ENCODE data around the gene RARB. TPM values are rescaled to one million over a fixed set of nuclear protein-coding genes. Genes with fewer than 3 reads are reported as not detected.

Gene RARB
- total RNA-seq, 1 experiment from 2014 or later, result 2.4 TPM

DNA sequence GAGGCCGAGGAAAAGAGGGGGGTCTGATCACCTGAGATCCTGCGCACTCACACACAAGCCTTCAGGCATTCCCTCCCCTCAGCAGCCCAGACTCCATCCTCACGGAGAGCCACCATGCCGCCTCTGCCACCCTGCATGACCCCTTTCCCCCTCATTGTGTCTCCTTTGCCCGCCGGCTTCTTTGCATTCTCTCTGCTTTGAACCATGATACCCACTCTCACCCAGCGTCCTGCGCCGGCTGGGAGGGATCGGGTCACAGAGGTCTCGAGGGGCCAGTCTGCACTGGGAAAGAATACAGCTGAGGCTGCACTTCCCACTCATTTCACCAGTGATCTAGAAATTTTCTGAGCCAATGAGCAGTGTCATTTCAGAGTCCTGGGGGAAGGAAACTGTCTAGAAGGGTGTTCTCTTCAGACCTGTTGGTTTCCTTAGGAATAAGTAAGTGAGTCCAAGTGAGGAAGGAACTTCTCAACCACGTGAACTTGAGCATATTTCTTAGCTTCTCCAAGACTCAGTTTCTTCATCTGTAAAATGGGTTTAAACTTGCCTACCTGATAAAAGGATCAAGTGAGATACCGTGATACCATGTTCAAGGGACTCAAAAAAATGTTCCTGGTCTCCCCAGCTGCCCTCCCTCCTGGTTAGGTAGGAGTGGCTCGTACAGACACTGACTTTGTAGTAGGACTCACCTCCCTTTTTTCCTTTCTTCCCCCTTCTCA lies 139.9 kb downstream of the RARB start:
- Histone ChIP-seq H3K36me3 (no peaks in the 10 kb centered on the region), H3K27me3 (no peaks in the 10 kb centered on the region), H3K4me3 (no peak overlapping the region), H3K9me3 (no peaks in the 10 kb centered on the region)
- DNase-seq, result no peak

DNA sequence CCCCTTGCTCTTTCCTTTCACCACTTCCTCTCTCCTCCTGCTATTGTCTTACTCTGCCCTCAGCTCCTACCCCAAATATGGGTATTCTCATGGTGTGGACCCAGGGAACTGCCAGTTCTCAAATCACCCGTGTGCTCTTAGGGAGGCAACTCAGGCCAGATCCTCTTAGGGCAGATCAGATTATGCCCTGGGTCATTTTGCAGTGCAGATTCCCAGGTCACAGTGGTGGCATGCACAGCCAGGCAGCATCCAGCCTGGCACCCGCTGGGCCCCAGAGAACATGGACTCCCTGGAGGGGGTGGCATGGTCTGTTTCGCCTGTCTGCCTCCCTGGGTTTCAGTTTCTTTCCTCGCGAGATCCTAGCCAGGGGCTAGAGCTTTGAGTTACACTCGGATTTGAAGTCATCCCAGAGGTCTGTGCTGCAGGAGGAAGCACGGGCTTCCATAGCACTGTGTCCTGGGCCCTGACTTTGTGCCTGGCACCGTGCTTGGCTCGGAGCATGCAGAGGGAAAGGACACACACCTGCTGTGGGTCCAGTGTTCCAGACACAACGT lies 140.5 kb downstream of the RARB start:
- no peaks in the 10 kb centered on the region for H3K27me3 ChIP-seq
- no peak for DNase-seq
- no peaks in the 10 kb centered on the region for H3K36me3 ChIP-seq
- H3K9me3 ChIP-seq, result no peaks in the 10 kb centered on the region
- H3K4me3 ChIP-seq, result no peak overlapping the region

DNA sequence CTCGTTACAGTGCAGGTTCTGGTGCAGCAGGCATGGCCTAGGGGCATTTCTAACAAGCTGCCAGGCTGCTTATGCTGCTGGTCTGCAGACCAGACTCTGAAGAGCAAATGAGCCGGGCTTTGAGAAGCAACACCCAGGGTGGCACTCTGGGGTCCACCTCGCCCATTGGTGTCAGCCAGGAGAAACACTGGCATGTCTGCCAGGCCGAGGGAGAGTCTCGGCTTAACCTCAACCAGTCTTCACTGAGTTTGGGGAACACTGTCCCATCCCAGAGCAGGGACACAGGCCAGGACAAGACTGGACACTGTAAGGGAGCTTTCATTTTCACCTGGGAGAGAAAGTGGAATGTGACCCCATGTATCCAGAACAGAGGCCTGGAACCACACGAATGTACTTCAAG lies 143.2 kb downstream of the RARB start:
- Histone ChIP-seq H3K27me3 (no peaks in the 10 kb centered on the region), H3K36me3 (no peaks in the 10 kb centered on the region), H3K4me3 (no peak overlapping the region), H3K9me3 (no peaks in the 10 kb centered on the region)
- no peak for DNase-seq

DNA sequence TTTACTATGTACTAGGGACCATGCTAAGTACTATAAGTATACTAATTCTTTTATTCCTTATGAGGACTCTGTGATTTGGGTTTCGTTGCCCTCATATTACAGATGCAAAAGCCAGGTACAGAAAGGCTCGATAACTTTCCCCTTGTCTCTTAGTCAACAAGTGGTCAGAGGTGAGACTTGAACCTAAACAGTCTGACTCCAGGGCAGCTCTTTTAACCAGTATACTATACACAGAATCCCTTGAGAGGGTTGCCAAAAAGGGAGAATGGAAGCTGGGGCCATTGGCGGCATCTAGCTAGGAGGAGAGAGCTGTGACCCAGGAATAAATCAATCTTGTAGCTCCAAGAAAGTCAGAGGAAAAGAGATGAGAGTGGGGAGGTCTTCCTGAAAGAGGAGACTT lies 144.3 kb downstream of the RARB start:
- H3K36me3 ChIP-seq, result no peaks in the 10 kb centered on the region
- H3K4me3 ChIP-seq, result no peak overlapping the region
- DNase-seq, result no peak
- H3K27me3 ChIP-seq, result no peaks in the 10 kb centered on the region
- H3K9me3 ChIP-seq, result no peaks in the 10 kb centered on the region

DNA sequence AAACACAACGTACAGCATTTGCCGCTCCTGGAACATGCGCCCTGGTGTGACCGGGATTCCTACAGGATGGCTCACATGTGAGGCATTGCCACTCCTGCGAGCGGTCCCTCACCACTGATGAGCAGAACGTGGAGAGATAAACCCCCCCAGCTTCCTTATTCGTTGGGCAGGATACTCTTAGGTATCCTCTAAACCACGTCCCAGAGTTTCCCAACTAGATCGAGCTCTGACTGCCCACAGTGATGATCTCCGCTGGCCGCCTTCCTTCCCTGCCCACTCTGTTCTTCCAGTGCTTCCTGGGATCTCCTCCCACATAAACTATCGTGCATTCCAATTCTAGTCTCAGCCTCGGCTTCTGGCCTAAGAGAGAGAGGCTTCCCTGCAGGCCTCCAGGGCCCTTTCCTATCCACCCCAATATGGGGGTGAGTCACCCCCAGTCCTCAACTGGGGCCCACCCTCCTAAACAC lies 144.9 kb downstream of the RARB start:
- H3K9me3 ChIP-seq, result no peaks in the 10 kb centered on the region

DNA sequence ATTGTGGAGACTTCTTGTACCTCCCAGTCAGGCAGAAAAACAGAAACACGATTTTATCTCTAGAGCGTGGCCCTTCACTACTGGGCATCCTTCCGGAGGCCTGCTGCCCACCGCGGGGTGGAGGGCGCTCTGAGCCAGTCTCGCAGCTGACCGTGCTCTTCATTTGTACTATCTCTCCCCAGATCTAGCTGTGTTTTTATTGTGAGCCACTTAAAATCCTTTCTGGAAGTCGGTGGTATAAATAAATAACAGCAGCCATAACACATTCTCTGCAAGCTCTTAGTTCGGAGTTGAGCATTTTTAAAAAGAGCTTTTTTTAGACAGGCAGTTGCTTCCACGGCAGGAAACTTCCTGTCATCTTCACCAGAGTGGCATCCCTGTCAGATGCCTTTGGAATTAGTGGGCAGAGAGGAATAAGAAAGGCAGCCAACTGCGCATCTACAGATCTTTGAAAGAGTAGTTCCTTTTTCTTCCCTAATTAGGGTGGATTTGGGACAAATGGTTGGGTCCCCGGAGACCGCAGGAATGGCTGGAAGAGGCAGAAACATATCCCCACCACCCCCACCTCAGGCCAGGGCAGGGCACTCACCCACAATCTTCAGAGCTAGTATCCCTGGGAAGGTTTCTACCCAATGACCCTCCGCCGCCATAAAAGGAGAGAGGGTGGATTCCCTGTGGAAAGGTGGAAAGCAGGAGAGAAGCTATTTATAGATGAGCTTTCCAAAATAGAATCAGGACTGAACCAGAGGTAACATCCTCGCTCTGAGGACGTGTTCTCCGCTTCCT lies 145.5 kb downstream of the RARB start:
- Histone ChIP-seq H3K4me3 (no peak overlapping the region), H3K27me3 (no peaks in the 10 kb centered on the region), H3K36me3 (no peaks in the 10 kb centered on the region), H3K9me3 (no peaks in the 10 kb centered on the region)
- DNase-seq, result peak; percentile 65

More for the DNA sequence above, 144.9 kb downstream of the RARB start:
- Histone ChIP-seq H3K27me3 (no peaks in the 10 kb centered on the region), H3K4me3 (no peak overlapping the region), H3K36me3 (no peaks in the 10 kb centered on the region)
- peak; percentile 48 for DNase-seq

- Histone ChIP-seq H3K36me3 (no peaks in the 10 kb centered on the region), H3K4me3 (no peak overlapping the region), H3K9me3 (no peaks in the 10 kb centered on the region), H3K27me3 (no peaks in the 10 kb centered on the region)
- DNase-seq, result no peak
These were observed 146.2 kb downstream of the RARB start for GRCh38 chr3:25574172-25574765.

DNA sequence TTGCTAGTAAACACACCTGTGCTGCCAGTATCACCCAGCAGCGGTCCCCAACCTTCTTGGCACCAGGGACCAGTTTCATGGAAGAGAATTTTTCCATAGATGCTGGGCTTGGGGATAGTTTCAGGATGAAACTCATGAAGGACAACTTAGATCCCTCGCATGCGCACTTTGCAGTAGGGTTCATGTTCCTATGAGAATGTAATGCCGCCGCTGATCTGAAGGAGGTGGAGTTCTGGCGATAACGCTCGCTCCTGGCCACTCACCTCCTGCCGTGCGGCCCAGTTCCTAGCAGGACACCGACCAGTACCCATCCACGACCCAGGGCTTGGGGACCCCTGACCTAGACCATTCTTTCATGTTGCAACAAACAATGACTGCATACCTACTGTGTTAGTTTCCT lies 146.9 kb downstream of the RARB start:
- Histone ChIP-seq H3K4me3 (no peak overlapping the region), H3K27me3 (no peaks in the 10 kb centered on the region), H3K36me3 (no peaks in the 10 kb centered on the region), H3K9me3 (no peaks in the 10 kb centered on the region)
- DNase-seq, result no peak

GRCh38 chr3:25576146-25576545 lies 148.1 kb downstream of the RARB start:
- Histone ChIP-seq H3K36me3 (no peaks in the 10 kb centered on the region), H3K27me3 (no peaks in the 10 kb centered on the region), H3K9me3 (no peaks in the 10 kb centered on the region), H3K4me3 (no peak overlapping the region)
- no peak for DNase-seq

GRCh38 chr3:25576831-25577454 lies 148.9 kb downstream of the RARB start:
- Histone ChIP-seq H3K27me3 (no peaks in the 10 kb centered on the region), H3K4me3 (no peak overlapping the region), H3K36me3 (no peaks in the 10 kb centered on the region), H3K9me3 (no peaks in the 10 kb centered on the region)
- no peak for DNase-seq

- no peaks in the 10 kb centered on the region for H3K27me3 ChIP-seq
- no peak for DNase-seq
- no peaks in the 10 kb centered on the region for H3K9me3 ChIP-seq
- H3K36me3 ChIP-seq, result no peaks in the 10 kb centered on the region
- no peak overlapping the region for H3K4me3 ChIP-seq
These were observed 150.0 kb downstream of the RARB start for GRCh38 chr3:25578059-25578458.

DNA sequence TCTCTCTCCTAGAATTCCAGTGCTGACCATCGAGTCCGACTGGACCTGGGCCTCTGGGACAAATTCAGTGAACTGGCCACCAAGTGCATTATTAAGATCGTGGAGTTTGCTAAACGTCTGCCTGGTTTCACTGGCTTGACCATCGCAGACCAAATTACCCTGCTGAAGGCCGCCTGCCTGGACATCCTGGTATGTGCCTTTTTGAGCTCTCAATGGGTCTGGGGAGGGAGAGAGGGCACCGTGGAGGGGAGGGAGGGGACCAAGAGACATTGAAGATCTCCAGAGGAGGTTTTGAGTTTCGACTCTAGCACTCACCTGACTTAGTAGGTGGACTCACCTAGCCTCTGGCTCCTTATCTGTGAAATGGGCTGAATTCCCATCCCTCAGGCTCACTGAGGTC lies 152.5 kb downstream of the RARB start:
- no peaks in the 10 kb centered on the region for H3K36me3 ChIP-seq
- no peak overlapping the region for H3K4me3 ChIP-seq
- no peak for DNase-seq
- H3K27me3 ChIP-seq, result no peaks in the 10 kb centered on the region
- no peaks in the 10 kb centered on the region for H3K9me3 ChIP-seq

DNA sequence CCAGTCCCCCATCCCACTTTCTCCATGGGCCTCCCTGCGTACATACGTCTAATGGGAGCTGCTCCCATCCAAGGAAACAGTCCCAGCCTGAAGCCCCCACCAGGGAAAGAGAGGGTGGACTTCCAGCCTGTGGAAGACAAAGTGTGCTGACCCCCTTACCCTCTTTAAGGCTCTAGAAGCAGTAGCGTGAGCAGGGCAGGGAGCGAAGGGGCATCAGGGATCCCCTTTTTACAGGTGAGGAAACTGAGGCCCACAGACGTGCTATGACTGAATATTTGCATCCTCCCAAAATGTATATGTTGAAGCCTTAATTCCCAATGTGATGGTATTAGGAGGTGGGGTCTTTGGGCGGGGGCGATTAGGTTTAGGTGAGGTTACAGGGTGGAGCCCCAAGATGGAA lies 153.3 kb downstream of the RARB start:
- no peaks in the 10 kb centered on the region for H3K27me3 ChIP-seq

DNA sequence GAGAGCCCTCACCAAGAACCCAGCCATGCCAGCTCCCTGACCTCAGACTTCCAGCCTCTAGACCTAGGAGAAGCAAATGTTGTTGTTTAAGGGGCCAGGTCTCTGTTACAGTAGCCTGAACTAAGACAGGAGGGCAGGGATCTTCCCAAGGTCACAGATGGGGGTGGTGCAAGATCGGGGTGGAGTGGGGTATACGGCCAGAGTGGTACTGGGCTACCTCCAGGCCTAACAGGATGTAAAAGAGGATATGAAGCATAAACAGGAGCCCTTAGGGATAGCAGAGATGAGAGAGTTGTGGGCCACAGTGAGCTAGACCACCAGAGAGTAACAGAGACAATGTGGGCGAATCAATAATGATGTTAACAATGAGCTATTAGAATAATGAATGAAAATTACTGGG lies 153.8 kb downstream of the RARB start:
- peak; percentile 7 for DNase-seq
- no peak overlapping the region for H3K4me3 ChIP-seq
- no peaks in the 10 kb centered on the region for H3K36me3 ChIP-seq
- no peaks in the 10 kb centered on the region for H3K9me3 ChIP-seq
- no peaks in the 10 kb centered on the region for H3K27me3 ChIP-seq

More for the DNA sequence above, 153.3 kb downstream of the RARB start:
- Histone ChIP-seq H3K9me3 (no peaks in the 10 kb centered on the region), H3K36me3 (no peaks in the 10 kb centered on the region), H3K4me3 (no peak overlapping the region)
- no peak for DNase-seq

- Histone ChIP-seq H3K27me3 (no peaks in the 10 kb centered on the region), H3K4me3 (no peak overlapping the region), H3K9me3 (no peaks in the 10 kb centered on the region), H3K36me3 (no peaks in the 10 kb centered on the region)
- peak; percentile 92 for DNase-seq
These were observed 154.2 kb downstream of the RARB start for GRCh38 chr3:25582242-25582641.

GRCh38 chr3:25583343-25583742 lies 155.3 kb downstream of the RARB start:
- no peak overlapping the region for H3K4me3 ChIP-seq
- no peaks in the 10 kb centered on the region for H3K27me3 ChIP-seq
- H3K36me3 ChIP-seq, result no peaks in the 10 kb centered on the region
- no peak for DNase-seq
- H3K9me3 ChIP-seq, result no peaks in the 10 kb centered on the region
